Measurements from ENCODE around the gene PURB. TPM values are rescaled to one million over a fixed set of nuclear protein-coding genes. Genes with fewer than 3 reads are reported as not detected.
"Not testable (repeated sequence)": the region's sequence is repeated elsewhere in the genome, so short reads cannot be mapped to it uniquely, and the experiment has no call there.

PURB gene
- polyA plus RNA-seq, 2 donors, result 6.7 to 7.3 TPM

DNA sequence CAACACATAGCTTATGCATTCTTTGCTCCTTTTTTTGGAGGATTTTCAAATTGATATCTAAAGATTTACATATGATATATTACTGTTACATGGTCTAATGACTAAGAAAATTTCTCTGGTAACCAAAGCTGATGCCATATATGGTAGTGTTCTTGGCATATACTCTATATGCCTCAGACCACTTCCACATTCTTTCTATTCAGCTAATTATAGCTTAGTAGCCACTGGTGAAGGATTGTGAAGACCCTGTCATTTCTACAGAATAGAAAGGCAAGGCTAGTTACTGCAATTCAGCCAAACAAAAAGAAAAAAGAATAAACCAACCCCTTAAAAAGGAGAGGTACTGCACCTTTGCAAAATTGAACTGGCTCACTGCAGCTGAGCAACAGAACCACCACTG lies 3.7 kb downstream of the PURB start:
- H3K9me3 ChIP-seq (ENCODE audit: control insufficient read depth in 2 of 2, insufficient read depth in 1 of 2, low read depth in 1 of 2, low read length in 1 of 2), result no peaks in the 10 kb centered on the region
- H3K4me1 ChIP-seq (ENCODE audit: control insufficient read depth in 2 of 2, insufficient read depth in 2 of 2, low read length in 1 of 2), result peaks cover 0 to 6% of the 10 kb centered on the region in 2 donors
- H3K27ac ChIP-seq (ENCODE audit: low read depth in 2 of 2, low read length in 1 of 2), result no peak overlapping the region
- H3K36me3 ChIP-seq (ENCODE audit: control insufficient read depth in 2 of 2, insufficient read depth in 2 of 2, low read length in 1 of 2), result no peaks in the 10 kb centered on the region
- H3K27me3 ChIP-seq (ENCODE audit: control insufficient read depth in 1 of 2, insufficient read depth in 2 of 2, low read length in 2 of 2), result no peaks in the 10 kb centered on the region
- H3K4me3 ChIP-seq (ENCODE audit: low read depth in 1 of 2, low read length in 2 of 2), result peak overlapping the region in 1 of 2 donors; percentile 37

DNA sequence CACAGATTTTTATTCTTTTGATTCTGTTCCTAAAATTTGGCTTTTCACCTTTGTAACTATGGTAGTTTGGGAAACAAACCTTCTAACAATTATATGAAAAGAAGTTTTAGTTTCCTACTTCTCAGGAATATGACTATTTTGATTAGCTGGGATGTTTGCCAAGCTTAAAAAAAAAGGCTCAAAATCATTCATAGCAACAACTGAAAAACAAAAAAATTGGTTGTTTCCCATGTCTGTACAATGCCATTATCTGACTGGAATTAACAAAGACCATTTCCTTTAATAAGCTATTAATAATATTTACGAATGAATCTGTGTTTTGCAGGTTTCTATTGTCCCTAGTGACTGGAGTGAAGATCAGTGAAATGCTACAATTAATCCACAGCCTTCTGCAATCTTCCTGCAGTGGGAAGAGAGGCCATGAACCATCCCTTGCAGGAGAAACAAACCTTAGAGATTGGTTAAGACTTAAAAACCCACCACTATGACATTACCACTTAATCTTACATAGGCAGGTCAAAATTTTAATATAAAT lies 4.2 kb downstream of the PURB start:
- 6 to 29% methylated on average over 1 of the region's 1 CpG for WGBS, 2 donors
- H3K4me1 ChIP-seq (ENCODE audit: control insufficient read depth in 2 of 2, insufficient read depth in 2 of 2, low read length in 1 of 2), result peaks cover 0 to 6% of the 10 kb centered on the region in 2 donors
- no peaks in the 10 kb centered on the region for H3K9me3 ChIP-seq (ENCODE audit: control insufficient read depth in 2 of 2, insufficient read depth in 1 of 2, low read depth in 1 of 2, low read length in 1 of 2)
- H3K36me3 ChIP-seq (ENCODE audit: control insufficient read depth in 2 of 2, insufficient read depth in 2 of 2, low read length in 1 of 2), result no peaks in the 10 kb centered on the region
- peak overlapping the region in 1 of 2 donors; percentile 14 for H3K4me3 ChIP-seq (ENCODE audit: low read depth in 1 of 2, low read length in 2 of 2)
- no peaks in the 10 kb centered on the region for H3K27me3 ChIP-seq (ENCODE audit: control insufficient read depth in 1 of 2, insufficient read depth in 2 of 2, low read length in 2 of 2)
- H3K27ac ChIP-seq (ENCODE audit: low read depth in 2 of 2, low read length in 1 of 2), result no peak overlapping the region

DNA sequence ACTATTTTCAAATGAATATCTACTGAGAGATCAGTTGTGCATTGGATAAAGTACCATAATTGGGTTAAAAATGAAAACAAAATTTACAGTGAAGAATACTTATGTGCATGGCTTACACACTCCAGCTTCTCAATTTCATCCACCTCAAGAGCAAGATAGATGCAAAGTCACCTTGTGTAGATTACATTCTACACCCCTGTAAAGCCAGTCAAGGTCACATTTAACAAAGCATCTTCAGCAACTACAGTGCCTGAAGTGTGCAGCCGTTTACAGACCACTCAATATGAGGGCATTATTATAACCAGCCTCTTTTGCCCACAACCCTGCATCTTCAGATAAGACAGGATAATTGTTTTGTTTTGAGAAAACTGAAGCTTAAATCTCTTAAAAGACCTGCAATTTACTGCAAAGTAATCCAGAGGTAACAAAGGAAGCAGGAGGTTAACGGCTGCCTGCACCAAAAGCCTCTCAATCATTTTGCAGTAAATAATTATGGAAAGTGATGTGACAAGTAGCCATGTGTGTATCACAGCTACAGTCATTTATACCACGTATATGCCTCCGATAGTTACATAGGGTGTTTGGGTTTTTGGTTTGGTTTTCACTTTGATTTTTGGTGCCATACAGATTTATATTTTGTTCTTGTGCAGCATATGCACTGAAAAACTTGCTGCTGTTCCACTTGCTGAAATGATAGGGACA lies 4.9 kb downstream of the PURB start:
- 34 to 36% methylated on average over 4 of the region's 4 CpGs for whole genome bisulfite sequencing, 2 donors
- H3K36me3 ChIP-seq (ENCODE audit: control insufficient read depth in 2 of 2, insufficient read depth in 2 of 2, low read length in 1 of 2), result no peaks in the 10 kb centered on the region
- peak overlapping the region in 1 of 2 donors; percentile 14 for H3K4me3 ChIP-seq (ENCODE audit: low read depth in 1 of 2, low read length in 2 of 2)
- H3K27me3 ChIP-seq (ENCODE audit: control insufficient read depth in 1 of 2, insufficient read depth in 2 of 2, low read length in 2 of 2), result no peaks in the 10 kb centered on the region
- peaks cover 0 to 3% of the 10 kb centered on the region in 2 donors for H3K4me1 ChIP-seq (ENCODE audit: control insufficient read depth in 2 of 2, insufficient read depth in 2 of 2, low read length in 1 of 2)
- no peaks in the 10 kb centered on the region for H3K9me3 ChIP-seq (ENCODE audit: control insufficient read depth in 2 of 2, insufficient read depth in 1 of 2, low read depth in 1 of 2, low read length in 1 of 2)
- no peak overlapping the region for H3K27ac ChIP-seq (ENCODE audit: low read depth in 2 of 2, low read length in 1 of 2)

DNA sequence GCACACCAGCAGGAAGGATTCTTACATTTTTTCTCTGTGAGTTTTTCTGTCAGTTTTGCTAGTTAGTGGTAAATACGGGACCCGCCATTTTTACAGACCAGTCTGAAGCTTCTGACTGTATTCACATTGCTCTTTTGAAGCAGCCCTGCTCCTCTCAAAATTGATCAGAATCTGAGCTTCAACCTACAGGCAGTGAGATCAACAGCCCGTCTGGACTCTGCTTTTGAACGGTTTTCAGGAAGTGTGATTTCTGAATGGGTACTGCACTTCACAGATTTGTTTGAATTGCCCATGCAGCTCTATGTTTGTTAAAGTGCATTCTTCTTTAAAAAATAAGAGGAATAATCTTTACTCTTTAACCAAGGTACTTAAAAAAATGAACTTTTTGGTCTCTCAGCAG lies 8.9 kb downstream of the PURB start:
- H3K9me3 ChIP-seq (ENCODE audit: control insufficient read depth in 2 of 2, insufficient read depth in 1 of 2, low read depth in 1 of 2, low read length in 1 of 2), result no peaks in the 10 kb centered on the region
- H3K4me3 ChIP-seq (ENCODE audit: low read depth in 1 of 2, low read length in 2 of 2), result no peak overlapping the region
- H3K27me3 ChIP-seq (ENCODE audit: control insufficient read depth in 1 of 2, insufficient read depth in 2 of 2, low read length in 2 of 2), result no peaks in the 10 kb centered on the region
- H3K36me3 ChIP-seq (ENCODE audit: control insufficient read depth in 2 of 2, insufficient read depth in 2 of 2, low read length in 1 of 2), result no peaks in the 10 kb centered on the region
- H3K27ac ChIP-seq (ENCODE audit: low read depth in 2 of 2, low read length in 1 of 2), result no peak overlapping the region
- WGBS, 2 donors, result 74 to 80% methylated on average over 4 of the region's 4 CpGs
- no peaks in the 10 kb centered on the region for H3K4me1 ChIP-seq (ENCODE audit: control insufficient read depth in 2 of 2, insufficient read depth in 2 of 2, low read length in 1 of 2)

DNA sequence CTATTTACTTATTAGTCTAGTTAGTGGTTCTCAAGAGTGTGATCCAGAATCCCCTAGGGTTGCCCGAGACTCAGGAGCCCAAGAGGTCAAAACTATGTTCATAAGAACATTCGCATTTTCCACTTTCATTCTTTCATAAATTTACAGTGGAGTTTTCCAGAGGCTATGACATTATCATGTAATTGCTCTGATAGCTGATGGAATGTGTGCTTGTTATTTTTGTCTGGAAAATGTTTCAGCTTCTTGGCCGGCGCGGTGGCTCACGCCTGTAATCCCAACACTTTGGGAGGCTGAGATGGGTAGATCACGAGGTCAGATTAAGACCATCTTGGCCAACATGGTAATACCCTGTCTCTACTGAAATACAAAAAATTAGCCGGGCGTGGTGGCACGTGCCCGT lies 10.1 kb downstream of the PURB start:
- Histone ChIP-seq H3K36me3 (ENCODE audit: control insufficient read depth in 2 of 2, insufficient read depth in 2 of 2, low read length in 1 of 2) (no peaks in the 10 kb centered on the region), H3K4me1 (ENCODE audit: control insufficient read depth in 2 of 2, insufficient read depth in 2 of 2, low read length in 1 of 2) (no peaks in the 10 kb centered on the region), H3K9me3 (ENCODE audit: control insufficient read depth in 2 of 2, insufficient read depth in 1 of 2, low read depth in 1 of 2, low read length in 1 of 2) (no peaks in the 10 kb centered on the region), H3K27me3 (ENCODE audit: control insufficient read depth in 1 of 2, insufficient read depth in 2 of 2, low read length in 2 of 2) (no peaks in the 10 kb centered on the region), H3K4me3 (ENCODE audit: low read depth in 1 of 2, low read length in 2 of 2) (no peak overlapping the region), H3K27ac (ENCODE audit: low read depth in 2 of 2, low read length in 1 of 2) (no peak overlapping the region)
- WGBS, 2 donors, result 92 to 94% methylated on average over 11 of the region's 11 CpGs

DNA sequence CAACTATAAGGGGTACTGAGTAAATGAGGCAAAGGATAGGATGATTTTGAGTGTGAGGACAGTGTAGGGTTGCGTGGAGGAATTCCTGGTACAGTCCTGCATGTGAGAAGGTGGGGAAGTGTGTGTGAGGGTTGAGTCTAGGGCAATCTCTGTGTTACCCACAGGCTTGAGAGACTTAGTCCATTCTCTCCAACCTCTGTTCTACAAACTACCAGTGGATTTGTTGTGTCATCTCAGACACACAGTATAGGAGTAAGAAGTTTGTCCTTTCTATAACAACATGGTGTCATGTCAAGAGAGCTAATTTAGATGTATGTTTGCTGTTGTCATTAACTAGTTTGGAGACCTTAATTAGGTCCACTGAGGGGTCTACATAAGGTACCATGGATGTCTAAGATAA lies 12.5 kb downstream of the PURB start:
- Histone ChIP-seq H3K36me3 (ENCODE audit: control insufficient read depth in 2 of 2, insufficient read depth in 2 of 2, low read length in 1 of 2) (no peaks in the 10 kb centered on the region), H3K4me3 (ENCODE audit: low read depth in 1 of 2, low read length in 2 of 2) (no peak overlapping the region), H3K4me1 (ENCODE audit: control insufficient read depth in 2 of 2, insufficient read depth in 2 of 2, low read length in 1 of 2) (no peaks in the 10 kb centered on the region), H3K9me3 (ENCODE audit: control insufficient read depth in 2 of 2, insufficient read depth in 1 of 2, low read depth in 1 of 2, low read length in 1 of 2) (no peaks in the 10 kb centered on the region), H3K27ac (ENCODE audit: low read depth in 2 of 2, low read length in 1 of 2) (no peak overlapping the region), H3K27me3 (ENCODE audit: control insufficient read depth in 1 of 2, insufficient read depth in 2 of 2, low read length in 2 of 2) (no peaks in the 10 kb centered on the region)
- 95 to 98% methylated on average over 1 of the region's 1 CpG for whole genome bisulfite sequencing, 2 donors

DNA sequence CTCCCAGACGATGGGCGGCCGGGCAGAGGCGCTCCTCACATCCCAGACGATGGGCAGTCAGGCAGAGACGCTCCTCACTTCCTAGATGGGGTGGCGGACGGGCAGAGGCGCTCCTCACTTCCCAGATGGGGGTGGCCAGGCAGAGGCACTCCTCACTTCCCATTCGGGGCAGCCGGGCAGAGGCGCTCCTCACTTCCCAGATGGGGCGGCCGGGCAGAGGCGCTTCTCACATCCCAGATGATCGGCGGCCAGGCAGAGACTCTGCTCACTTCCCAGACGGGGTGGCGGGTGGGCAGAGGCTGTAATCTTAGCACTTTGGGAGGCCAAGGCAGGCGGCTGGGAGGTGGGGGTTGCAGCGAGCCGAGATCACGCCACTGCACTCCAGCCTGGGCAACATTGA lies 13.4 kb downstream of the PURB start:
- H3K4me3 ChIP-seq (ENCODE audit: low read depth in 1 of 2, low read length in 2 of 2); H3K36me3 ChIP-seq (ENCODE audit: control insufficient read depth in 2 of 2, insufficient read depth in 2 of 2, low read length in 1 of 2); H3K27me3 ChIP-seq (ENCODE audit: control insufficient read depth in 1 of 2, insufficient read depth in 2 of 2, low read length in 2 of 2); H3K9me3 ChIP-seq (ENCODE audit: control insufficient read depth in 2 of 2, insufficient read depth in 1 of 2, low read depth in 1 of 2, low read length in 1 of 2); H3K4me1 ChIP-seq (ENCODE audit: control insufficient read depth in 2 of 2, insufficient read depth in 2 of 2, low read length in 1 of 2); H3K27ac ChIP-seq (ENCODE audit: low read depth in 2 of 2, low read length in 1 of 2): not testable (repeated sequence)
- WGBS, 2 donors, result 94 to 97% methylated on average over 22 to 23 of the region's 23 CpGs

DNA sequence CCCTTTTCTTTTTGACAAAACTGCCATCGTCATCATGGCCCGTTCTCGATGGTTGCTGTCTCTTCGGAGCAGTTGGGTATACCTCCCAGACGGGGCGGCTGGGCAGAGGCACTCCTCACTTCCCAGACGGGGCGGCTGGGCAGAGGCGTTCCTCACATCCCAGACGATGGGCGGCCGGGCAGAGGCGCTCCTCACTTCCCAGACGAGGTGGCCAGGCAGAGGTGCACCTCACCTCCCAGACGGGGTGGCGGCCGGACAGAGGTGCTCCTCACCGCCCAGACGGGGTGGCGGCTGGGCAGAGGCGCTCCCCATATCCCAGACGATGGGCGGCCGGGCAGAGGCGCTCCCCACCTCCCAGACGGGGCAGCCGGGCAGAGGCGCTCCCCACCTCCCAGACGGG lies 14.6 kb downstream of the PURB start:
- H3K27me3 ChIP-seq (ENCODE audit: control insufficient read depth in 1 of 2, insufficient read depth in 2 of 2, low read length in 2 of 2); H3K9me3 ChIP-seq (ENCODE audit: control insufficient read depth in 2 of 2, insufficient read depth in 1 of 2, low read depth in 1 of 2, low read length in 1 of 2); H3K27ac ChIP-seq (ENCODE audit: low read depth in 2 of 2, low read length in 1 of 2); H3K36me3 ChIP-seq (ENCODE audit: control insufficient read depth in 2 of 2, insufficient read depth in 2 of 2, low read length in 1 of 2); H3K4me1 ChIP-seq (ENCODE audit: control insufficient read depth in 2 of 2, insufficient read depth in 2 of 2, low read length in 1 of 2); H3K4me3 ChIP-seq (ENCODE audit: low read depth in 1 of 2, low read length in 2 of 2): not testable (repeated sequence)
- WGBS, 2 donors, result 91 to 95% methylated on average over 25 to 29 of the region's 29 CpGs

DNA sequence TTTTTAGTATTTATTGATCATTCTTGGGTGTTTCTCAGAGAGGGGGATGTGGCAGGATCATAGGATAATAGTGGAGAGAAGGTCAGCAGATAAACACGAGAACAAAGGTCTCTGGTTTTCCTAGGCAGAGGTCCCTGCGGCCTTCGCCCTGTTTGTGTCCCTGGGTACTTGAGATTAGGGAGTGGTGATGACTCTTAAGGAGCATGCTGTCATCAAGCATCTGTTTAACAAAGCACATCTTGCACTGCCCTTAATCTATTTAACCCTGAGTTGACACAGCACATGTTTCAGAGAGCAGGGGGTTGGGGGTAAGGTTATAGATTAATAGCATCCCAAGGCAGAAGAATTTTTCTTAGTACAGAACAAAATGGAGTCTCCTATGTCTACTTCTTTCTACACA lies 15.0 kb downstream of the PURB start:
- not testable (repeated sequence) for H3K4me1 ChIP-seq (ENCODE audit: control insufficient read depth in 2 of 2, insufficient read depth in 2 of 2, low read length in 1 of 2); H3K36me3 ChIP-seq (ENCODE audit: control insufficient read depth in 2 of 2, insufficient read depth in 2 of 2, low read length in 1 of 2); H3K4me3 ChIP-seq (ENCODE audit: low read depth in 1 of 2, low read length in 2 of 2); H3K27me3 ChIP-seq (ENCODE audit: control insufficient read depth in 1 of 2, insufficient read depth in 2 of 2, low read length in 2 of 2); H3K9me3 ChIP-seq (ENCODE audit: control insufficient read depth in 2 of 2, insufficient read depth in 1 of 2, low read depth in 1 of 2, low read length in 1 of 2); H3K27ac ChIP-seq (ENCODE audit: low read depth in 2 of 2, low read length in 1 of 2)
- 86 to 89% methylated on average over 3 of the region's 3 CpGs for WGBS, 2 donors
